ENCODE data around the gene MBD4.

The MBD4 gene

GRCh38 chr3:129424185-129424841 lies 15.4 kb downstream of the MBD4 start:
- Histone ChIP-seq H3K79me1 (ENCODE audit: low read length) (peaks cover 3% of the 10 kb centered on the region), H2BK120ac (ENCODE audit: insufficient read depth, low read length, poor library complexity) (no peak overlapping the region), H3K36me3 (ENCODE audit: control insufficient read depth in 1 of 2, insufficient read depth in 2 of 2, low read length in 2 of 2) (no peaks in the 10 kb centered on the region), H3K9ac (ENCODE audit: low read length) (no peak overlapping the region), H4K8ac (ENCODE audit: low read depth, low read length) (no peak overlapping the region), H3K27ac (ENCODE audit: low read depth, low read length) (no peak overlapping the region), H4K12ac (ENCODE audit: low read depth, low read length) (no peak overlapping the region), H3K4ac (ENCODE audit: low read depth, low read length) (no peak overlapping the region), H3K79me2 (ENCODE audit: control insufficient read depth, insufficient read depth, low read length, poor library complexity) (no peaks in the 10 kb centered on the region), H3K18ac (ENCODE audit: low read length) (no peak overlapping the region), H3K9me3 (ENCODE audit: insufficient read depth, low read depth, low read length) (no peaks in the 10 kb centered on the region), H2BK5ac (ENCODE audit: low read depth, low read length, poor library complexity) (no peak overlapping the region), H3K14ac (ENCODE audit: low read length) (no peak overlapping the region), H2AFZ (ENCODE audit: insufficient read depth, low read length, poor library complexity) (no peak overlapping the region), H3K4me1 (ENCODE audit: control insufficient read depth in 1 of 2, insufficient read depth in 2 of 2, low read length in 2 of 2) (peaks cover 4% of the 10 kb centered on the region in 2 experiments), H3K4me3 (ENCODE audit: low read depth, low read length) (no peak overlapping the region), H3K27me3 (ENCODE audit: insufficient read depth, low read length) (no peaks in the 10 kb centered on the region), H2BK12ac (ENCODE audit: low read length) (no peak overlapping the region), H2AK5ac (ENCODE audit: low read length) (no peak overlapping the region), H4K91ac (ENCODE audit: low read depth, low read length) (no peak overlapping the region), H3K4me2 (ENCODE audit: low read length) (no peak overlapping the region), H3K23ac (ENCODE audit: low read length) (no peak overlapping the region)
- no peak for DNase-seq
- no CpG with 5 or more reads among the region's 4 CpGs for WGBS (ENCODE audit: extremely low coverage, insufficient coverage, insufficient read length)

GRCh38 chr3:129422897-129423296 lies 16.9 kb downstream of the MBD4 start:
- Histone ChIP-seq H2BK5ac (ENCODE audit: low read depth, low read length, poor library complexity) (no peak overlapping the region), H2BK12ac (ENCODE audit: low read length) (no peak overlapping the region), H3K4ac (ENCODE audit: low read depth, low read length) (no peak overlapping the region), H3K4me3 (ENCODE audit: low read depth, low read length) (no peak overlapping the region), H3K4me2 (ENCODE audit: low read length) (no peak overlapping the region), H4K8ac (ENCODE audit: low read depth, low read length) (no peak overlapping the region), H4K12ac (ENCODE audit: low read depth, low read length) (no peak overlapping the region), H3K18ac (ENCODE audit: low read length) (no peak overlapping the region), H3K23ac (ENCODE audit: low read length) (no peak overlapping the region), H3K27me3 (ENCODE audit: insufficient read depth, low read length) (no peaks in the 10 kb centered on the region), H2AK5ac (ENCODE audit: low read length) (no peak overlapping the region), H3K9ac (ENCODE audit: low read length) (no peak overlapping the region), H3K79me2 (ENCODE audit: control insufficient read depth, insufficient read depth, low read length, poor library complexity) (no peaks in the 10 kb centered on the region), H3K36me3 (ENCODE audit: control insufficient read depth in 1 of 2, insufficient read depth in 2 of 2, low read length in 2 of 2) (no peaks in the 10 kb centered on the region), H2AFZ (ENCODE audit: insufficient read depth, low read length, poor library complexity) (no peak overlapping the region), H3K27ac (ENCODE audit: low read depth, low read length) (no peak overlapping the region), H3K79me1 (ENCODE audit: low read length) (no peaks in the 10 kb centered on the region), H2BK120ac (ENCODE audit: insufficient read depth, low read length, poor library complexity) (no peak overlapping the region), H3K4me1 (ENCODE audit: control insufficient read depth in 1 of 2, insufficient read depth in 2 of 2, low read length in 2 of 2) (peaks cover 0 to under 1% of the 10 kb centered on the region in 2 experiments), H3K14ac (ENCODE audit: low read length) (no peak overlapping the region), H3K9me3 (ENCODE audit: insufficient read depth, low read depth, low read length) (no peaks in the 10 kb centered on the region), H4K91ac (ENCODE audit: low read depth, low read length) (no peak overlapping the region)
- DNase-seq: no peak
- WGBS (ENCODE audit: extremely low coverage, insufficient coverage, insufficient read length): no CpG with 5 or more reads among the region's 1 CpG

GRCh38 chr3:129421988-129422745 lies 17.6 kb downstream of the MBD4 start:
- no peak for DNase-seq
- H3K23ac ChIP-seq (ENCODE audit: low read length): no peak overlapping the region
- H3K36me3 ChIP-seq (ENCODE audit: control insufficient read depth in 1 of 2, insufficient read depth in 2 of 2, low read length in 2 of 2): no peaks in the 10 kb centered on the region
- no peak overlapping the region for H3K4ac ChIP-seq (ENCODE audit: low read depth, low read length)
- H3K4me1 ChIP-seq (ENCODE audit: control insufficient read depth in 1 of 2, insufficient read depth in 2 of 2, low read length in 2 of 2): no peaks in the 10 kb centered on the region
- H3K79me2 ChIP-seq (ENCODE audit: control insufficient read depth, insufficient read depth, low read length, poor library complexity): no peaks in the 10 kb centered on the region
- H3K4me3 ChIP-seq (ENCODE audit: low read depth, low read length): no peak overlapping the region
- H3K9ac ChIP-seq (ENCODE audit: low read length): no peak overlapping the region
- no peak overlapping the region for H2BK120ac ChIP-seq (ENCODE audit: insufficient read depth, low read length, poor library complexity)
- no peaks in the 10 kb centered on the region for H3K27me3 ChIP-seq (ENCODE audit: insufficient read depth, low read length)
- H3K14ac ChIP-seq (ENCODE audit: low read length): no peak overlapping the region
- H4K91ac ChIP-seq (ENCODE audit: low read depth, low read length): no peak overlapping the region
- no peak overlapping the region for H2BK5ac ChIP-seq (ENCODE audit: low read depth, low read length, poor library complexity)
- no peak overlapping the region for H2AK5ac ChIP-seq (ENCODE audit: low read length)
- H4K8ac ChIP-seq (ENCODE audit: low read depth, low read length): no peak overlapping the region
- no peaks in the 10 kb centered on the region for H3K9me3 ChIP-seq (ENCODE audit: insufficient read depth, low read depth, low read length)
- no peak overlapping the region for H3K4me2 ChIP-seq (ENCODE audit: low read length)
- H3K18ac ChIP-seq (ENCODE audit: low read length): no peak overlapping the region
- no peak overlapping the region for H4K12ac ChIP-seq (ENCODE audit: low read depth, low read length)
- H2BK12ac ChIP-seq (ENCODE audit: low read length): no peak overlapping the region
- no peaks in the 10 kb centered on the region for H3K79me1 ChIP-seq (ENCODE audit: low read length)
- H3K27ac ChIP-seq (ENCODE audit: low read depth, low read length): no peak overlapping the region
- H2AFZ ChIP-seq (ENCODE audit: insufficient read depth, low read length, poor library complexity): no peak overlapping the region
- no CpG with 5 or more reads among the region's 6 CpGs for WGBS (ENCODE audit: extremely low coverage, insufficient coverage, insufficient read length)

GRCh38 chr3:129421236-129421883 lies 18.4 kb downstream of the MBD4 start:
- Histone ChIP-seq H3K9me3 (ENCODE audit: insufficient read depth, low read depth, low read length) (no peaks in the 10 kb centered on the region), H2BK5ac (ENCODE audit: low read depth, low read length, poor library complexity) (no peak overlapping the region), H2AK5ac (ENCODE audit: low read length) (no peak overlapping the region), H3K14ac (ENCODE audit: low read length) (no peak overlapping the region), H4K91ac (ENCODE audit: low read depth, low read length) (no peak overlapping the region), H4K12ac (ENCODE audit: low read depth, low read length) (no peak overlapping the region), H3K79me1 (ENCODE audit: low read length) (no peaks in the 10 kb centered on the region), H3K27me3 (ENCODE audit: insufficient read depth, low read length) (no peaks in the 10 kb centered on the region), H3K4me2 (ENCODE audit: low read length) (no peak overlapping the region), H2BK120ac (ENCODE audit: insufficient read depth, low read length, poor library complexity) (no peak overlapping the region), H3K4ac (ENCODE audit: low read depth, low read length) (no peak overlapping the region), H3K23ac (ENCODE audit: low read length) (no peak overlapping the region), H2AFZ (ENCODE audit: insufficient read depth, low read length, poor library complexity) (no peak overlapping the region), H3K27ac (ENCODE audit: low read depth, low read length) (no peak overlapping the region), H3K18ac (ENCODE audit: low read length) (no peak overlapping the region), H3K4me3 (ENCODE audit: low read depth, low read length) (no peak overlapping the region), H3K4me1 (ENCODE audit: control insufficient read depth in 1 of 2, insufficient read depth in 2 of 2, low read length in 2 of 2) (no peaks in the 10 kb centered on the region), H3K36me3 (ENCODE audit: control insufficient read depth in 1 of 2, insufficient read depth in 2 of 2, low read length in 2 of 2) (no peaks in the 10 kb centered on the region), H3K79me2 (ENCODE audit: control insufficient read depth, insufficient read depth, low read length, poor library complexity) (no peaks in the 10 kb centered on the region), H2BK12ac (ENCODE audit: low read length) (no peak overlapping the region), H3K9ac (ENCODE audit: low read length) (no peak overlapping the region), H4K8ac (ENCODE audit: low read depth, low read length) (no peak overlapping the region)
- no peak for DNase-seq
- WGBS (ENCODE audit: extremely low coverage, insufficient coverage, insufficient read length): no CpG with 5 or more reads among the region's 12 CpGs

All from trophoblast cell (in vitro differentiated cells and primary cell).